GM21717 (cell line): ENCODE measurements around the gene TICAM1.

Experiments
- ATAC-seq: cut with Tn5 transposase; IDR thresholded peaks from one replicate; pipeline ENCODE4 v1.9.1; 2021; ENCODE audit warnings: mild to moderate bottlenecking, moderate library complexity; ENCODE audit not compliant: unreplicated experiment

Gene TICAM1

GRCh38 chr19:4773047-4773640 lies 58.4 kb downstream of the TICAM1 start:
- ATAC-seq = no peak

DNA sequence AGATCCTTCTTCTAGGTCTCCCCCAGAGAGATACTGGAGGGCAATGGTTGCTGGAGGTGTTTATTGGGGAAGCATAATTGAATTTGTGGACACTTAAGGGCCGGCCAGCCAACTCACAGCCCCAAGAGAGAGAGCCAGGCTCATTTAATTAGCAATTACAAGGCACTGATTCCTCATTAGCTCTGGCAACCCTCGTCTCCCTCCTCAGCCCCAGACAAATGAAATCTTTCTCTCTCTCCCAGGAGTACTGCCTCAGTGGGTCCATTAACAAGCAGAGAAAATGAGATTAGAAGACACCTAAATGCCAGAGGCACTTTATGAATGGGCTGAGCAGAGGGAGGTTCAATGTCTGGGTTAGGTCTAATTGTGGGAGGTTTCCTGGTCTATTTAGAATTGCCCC lies 58.9 kb downstream of the TICAM1 start:
- ATAC-seq = no peak

- ATAC-seq = no peak
Measured at GRCh38 chr19:4768934-4769777, 62.4 kb downstream of the TICAM1 start.
